ENCODE measurements around the gene NAA50. TPM values are rescaled to one million over a fixed set of nuclear protein-coding genes. Genes with fewer than 3 reads are reported as not detected.

NAA50 gene
- total and polyA plus RNA-seq, 2 of the 13 experiments (the other 11 are each of a cell fraction or from before 2014, with no cell fraction given) = 30.2 to 233 TPM

- TF ChIP-seq SIN3B (IDR thresholded peaks at IDR 0.05; ENCODE audit: low read length) (peak; percentile 17; the same call in 1 of the 2 replicates), FOXK1 (CRISPR knock-in tag; IDR thresholded peaks at IDR 0.05; ENCODE audit: borderline replicate concordance, low read depth) (0 out of 2 replicates have a peak, but pooled peaks have one; percentile 37), YEATS2 (CRISPR knock-in tag; IDR thresholded peaks at IDR 0.05; ENCODE audit: borderline replicate concordance) (0 out of 2 replicates have a peak, but pooled peaks have one; percentile 4), ZHX2 (IDR thresholded peaks at IDR 0.05; ENCODE audit: low read depth) (peak; percentile 74), ZHX2 (CRISPR knock-in tag; IDR thresholded peaks at IDR 0.05; ENCODE audit: borderline replicate concordance) (no peak), KLF16 (CRISPR knock-in tag; IDR thresholded peaks at IDR 0.05) (peak in 1 of 2 experiments; percentile 20; a peak in 1 of 4 replicates), EP300 (IDR thresholded peaks at IDR 0.05; ENCODE audit: low read depth in 2 of 2, low read length in 2 of 2) (peak in 1 of 2 experiments; percentile 44; a peak in 2 of 4 replicates), EP300 (CRISPR knock-in tag; IDR thresholded peaks at IDR 0.05; ENCODE audit: borderline replicate concordance) (no peak), ARID4A (CRISPR knock-in tag; IDR thresholded peaks at IDR 0.05; ENCODE audit: borderline replicate concordance) (peak; percentile 69; the same call in 1 of the 2 replicates), SALL1 (CRISPR knock-in tag; IDR thresholded peaks at IDR 0.05) (peak; percentile 64), KLF6 (CRISPR knock-in tag; IDR thresholded peaks at IDR 0.05) (0 out of 2 replicates have a peak, but pooled peaks have one; percentile 47), ZNF513 (CRISPR knock-in tag; conservative IDR thresholded peaks at IDR 0.05) (no peak), ARID3A (IDR thresholded peaks at IDR 0.05; ENCODE audit: low read depth, low read length) (no peak)
Observed at GRCh38 chr3:113746548-113747282, 666 bp upstream of the NAA50 start, which contains the start of gene ATP6V1A (continued).

All from HepG2 (cell line).